OCI-LY1 (cell line): ENCODE data around the gene GOLGA8B.

Experiments
- H2AFZ ChIP-seq: fragments of 200-600 bp; sonication (generic), shearing (Covaris generic); 2 replicates; pipeline ENCODE4 v1.6.0; 2014; ENCODE audit warnings: antibody characterized with exemption, mild to moderate bottlenecking, low read length
- H3F3A ChIP-seq: fragments of 200-600 bp; sonication (generic), shearing (Covaris generic); 2 replicates; pipeline ENCODE4 v1.6.0; 2014; ENCODE audit warnings: mild to moderate bottlenecking, antibody characterized with exemption, low read length, moderate library complexity; ENCODE audit not compliant: insufficient read depth
- H3K27ac ChIP-seq: fragments of 200-600 bp; sonication (generic); 2 replicates; pipeline ENCODE4 v1.5.1; 2014; ENCODE audit warnings: low read length, mixed run types, mild to moderate bottlenecking, low read depth; ENCODE audit not compliant: poor library complexity, severe bottlenecking
- H3K27me3 ChIP-seq: fragments of 200-600 bp; sonication (generic); 2 replicates; pipeline ENCODE4 v1.6.0; 2014; ENCODE audit warnings: antibody characterized with exemption, mild to moderate bottlenecking, low read length, moderate library complexity; ENCODE audit not compliant: insufficient read depth
- H3K36me3 ChIP-seq: fragments of 200-600 bp; sonication (generic); 2 replicates; pipeline ENCODE4 v1.6.1; 2014; ENCODE audit warnings: mild to moderate bottlenecking, antibody characterized with exemption, low read length, moderate library complexity, mixed read lengths; ENCODE audit not compliant: insufficient read depth
- H3K4me1 ChIP-seq: fragments of 200-600 bp; sonication (generic); 2 replicates; pipeline ENCODE4 v1.5.1; 2014; ENCODE audit warnings: mild to moderate bottlenecking, low read length, moderate library complexity; ENCODE audit not compliant: insufficient read depth, severe bottlenecking
- H3K4me2 ChIP-seq: fragments of 200-600 bp; sonication (generic), shearing (Covaris generic); 2 replicates; pipeline ENCODE4 v1.6.1; 2014; ENCODE audit warnings: low read length
- H3K4me3 ChIP-seq: fragments of 200-600 bp; sonication (generic); 2 replicates; pipeline ENCODE4 v1.5.1; 2014; ENCODE audit warnings: low read length, low read depth, mild to moderate bottlenecking, mixed read lengths; ENCODE audit not compliant: poor library complexity, severe bottlenecking
- H3K79me2 ChIP-seq: fragments of 200-600 bp; shearing (Covaris generic); 2 replicates; pipeline ENCODE4 v1.6.1; 2016; ENCODE audit warnings: mixed run types, low read length, mixed read lengths; ENCODE audit not compliant: insufficient read depth
- H3K9ac ChIP-seq: fragments of 200-600 bp; sonication (generic), shearing (Covaris generic); 2 replicates; pipeline ENCODE4 v1.6.1; 2014; ENCODE audit warnings: mild to moderate bottlenecking, low read length, mixed read lengths
- H3K9me2 ChIP-seq: fragments of 200-600 bp; sonication (generic), shearing (Covaris generic); 2 replicates; pipeline ENCODE4 v1.6.1; 2014; ENCODE audit warnings: low read depth, mild to moderate bottlenecking, low read length, mixed read lengths
- H3K9me3 ChIP-seq: fragments of 200-600 bp; shearing (Covaris generic); 2 replicates; pipeline ENCODE4 v1.6.1; 2014; ENCODE audit warnings: low read length, mixed read lengths
- H4K20me1 ChIP-seq: fragments of 200-600 bp; sonication (generic), shearing (Covaris generic); 2 replicates; pipeline ENCODE4 v1.6.0; 2016; ENCODE audit warnings: mild to moderate bottlenecking, low read length; ENCODE audit not compliant: insufficient read depth
- CTCF ChIP-seq: fragments of 200-600 bp; sonication (generic), shearing (Covaris generic); IDR thresholded peaks from 2 replicates; pipeline ENCODE4 v1.5.1; 2017; ENCODE audit warnings: mild to moderate bottlenecking, antibody characterized with exemption, low read length, moderate library complexity, mixed read lengths
- EZH2 ChIP-seq: fragments of 200-600 bp; sonication (generic), shearing (Covaris generic); IDR thresholded peaks from 2 replicates; pipeline ENCODE4 v1.8.0; 2017; ENCODE audit warnings: borderline replicate concordance, mixed run types, mild to moderate bottlenecking, antibody characterized with exemption, low read length, moderate library complexity, mixed read lengths

The GOLGA8B gene

GRCh38 chr15:34620142-34620541, 36.7 kb upstream of the GOLGA8B start:
- H3K4me2 ChIP-seq: no peak overlapping the region
- no peaks in the 10 kb centered on the region for H3K27me3 ChIP-seq
- H2AFZ ChIP-seq: no peak overlapping the region
- TF ChIP-seq EZH2: no peak
- no peak for TF ChIP-seq CTCF
- H3F3A ChIP-seq: no peaks in the 10 kb centered on the region
- no peaks in the 10 kb centered on the region for H3K9me2 ChIP-seq
- no peak overlapping the region for H3K4me3 ChIP-seq
- no peaks in the 10 kb centered on the region for H4K20me1 ChIP-seq
- no peak overlapping the region for H3K27ac ChIP-seq
- no peaks in the 10 kb centered on the region for H3K79me2 ChIP-seq
- H3K9ac ChIP-seq: no peak overlapping the region
- no peaks in the 10 kb centered on the region for H3K9me3 ChIP-seq
- H3K36me3 ChIP-seq: no peaks in the 10 kb centered on the region
- H3K4me1 ChIP-seq: no peaks in the 10 kb centered on the region

DNA sequence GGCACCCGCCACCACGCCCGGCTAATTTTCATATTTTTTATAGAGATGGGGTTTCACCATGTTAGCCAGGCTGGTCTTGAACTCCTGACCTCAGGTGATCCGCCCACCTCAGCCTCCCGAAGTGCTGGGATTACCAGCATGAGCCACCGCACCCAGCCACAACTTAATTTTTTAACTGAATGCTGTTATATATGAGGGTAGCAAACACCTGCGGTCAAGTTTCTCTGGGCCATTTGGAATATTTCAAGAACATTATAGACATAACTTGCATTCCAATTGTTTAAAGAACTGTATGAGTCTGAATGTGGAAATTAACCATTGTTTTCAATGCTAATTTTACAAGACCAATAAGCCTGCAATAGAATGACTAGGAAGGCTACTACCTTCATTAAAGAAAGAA, 35.7 kb upstream of the GOLGA8B start:
- Histone ChIP-seq H3K4me1 (no peaks in the 10 kb centered on the region), H4K20me1 (no peaks in the 10 kb centered on the region), H3K4me3 (no peak overlapping the region), H3K27me3 (no peaks in the 10 kb centered on the region), H2AFZ (no peak overlapping the region), H3K4me2 (no peak overlapping the region), H3K27ac (no peak overlapping the region), H3K79me2 (no peaks in the 10 kb centered on the region), H3K36me3 (no peaks in the 10 kb centered on the region), H3F3A (no peaks in the 10 kb centered on the region), H3K9ac (no peak overlapping the region), H3K9me3 (no peaks in the 10 kb centered on the region), H3K9me2 (no peaks in the 10 kb centered on the region)
- TF ChIP-seq CTCF (no peak), EZH2 (no peak)

DNA sequence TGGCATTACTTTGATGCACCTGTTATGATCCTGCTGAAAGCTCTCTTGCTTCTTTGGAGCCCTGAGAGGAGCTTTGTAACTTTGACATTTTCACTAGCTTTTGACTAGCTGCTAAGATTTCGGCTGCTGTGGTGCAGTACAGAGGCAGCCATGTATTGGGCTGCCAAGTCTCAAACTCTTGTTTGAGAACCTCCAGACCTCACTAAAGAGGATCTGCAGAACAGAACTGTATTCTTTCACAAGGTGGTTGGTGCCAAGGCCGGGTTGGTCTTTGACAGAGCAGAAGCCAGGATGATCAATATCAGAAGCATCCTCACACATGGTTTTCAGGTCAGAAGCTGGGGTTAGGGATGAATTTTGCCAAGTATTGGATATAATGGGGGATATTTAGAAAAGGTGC, 34.6 kb upstream of the GOLGA8B start:
- Histone ChIP-seq H2AFZ (no peak overlapping the region), H3K9ac (no peak overlapping the region), H3K4me1 (no peaks in the 10 kb centered on the region), H3K79me2 (no peaks in the 10 kb centered on the region), H4K20me1 (no peaks in the 10 kb centered on the region), H3K27ac (no peak overlapping the region), H3K4me2 (no peak overlapping the region), H3K4me3 (no peak overlapping the region), H3K27me3 (no peaks in the 10 kb centered on the region), H3F3A (no peaks in the 10 kb centered on the region), H3K9me2 (no peaks in the 10 kb centered on the region), H3K9me3 (no peaks in the 10 kb centered on the region), H3K36me3 (no peaks in the 10 kb centered on the region)
- TF ChIP-seq CTCF: no peak
- no peak for TF ChIP-seq EZH2
